ENCODE measurements around the gene HDAC4.

GRCh38 chr2:239436669-239437335 is 36.0 kb upstream of the HDAC4 start:
- TF ChIP-seq CTCF (IDR thresholded peaks at IDR 0.05) (no peak), EZH2 (IDR thresholded peaks at IDR 0.05; ENCODE audit: borderline replicate concordance, insufficient read depth, low read depth, low read length, poor library complexity, severe bottlenecking) (no peak)
